GM23338 (cell line): Measurements from ENCODE around the gene MSMB. TPM values are rescaled to one million over a fixed set of nuclear protein-coding genes. Genes with fewer than 3 reads are reported as not detected.

Source experiments
- ATAC-seq: fragments of 200-7000 bp; cut with Tn5 transposase; 3 replicates; pipeline ENCODE4 v1.9.1; 2020
- DNase-seq: peaks from one replicate; pipeline ENCODE4 v3.0.0-alpha.2; 2015; ENCODE audit warnings: low spot score
- H2AFZ ChIP-seq: fragments of 200-600 bp; sonication (generic); 2 replicates; pipeline ENCODE4 v1.8.0; 2016; ENCODE audit warnings: antibody characterized with exemption, mild to moderate bottlenecking, moderate library complexity
- H3F3A ChIP-seq: fragments of 200-600 bp; sonication (generic); replicated peaks from 2 replicates; pipeline ENCODE4 v1.8.0; 2017; ENCODE audit warnings: antibody characterized with exemption, mixed run types, low read depth
- H3K27ac ChIP-seq: fragments of 200-600 bp; sonication (generic); 2 replicates; pipeline ENCODE4 v1.6.1; 2016; ENCODE audit warnings: low read depth
- H3K27me3 ChIP-seq: fragments of 200-600 bp; sonication (generic); 2 replicates; pipeline ENCODE4 v1.8.0; 2016; ENCODE audit warnings: mild to moderate bottlenecking, mixed run types, moderate library complexity; ENCODE audit not compliant: insufficient read depth
- H3K36me3 ChIP-seq: fragments of 200-600 bp; sonication (generic); 2 replicates; pipeline ENCODE4 v1.8.0; 2016; ENCODE audit warnings: mild to moderate bottlenecking; ENCODE audit not compliant: insufficient read depth
- H3K4me1 ChIP-seq: fragments of 200-600 bp; sonication (generic); 2 replicates; pipeline ENCODE4 v1.8.0; 2016; ENCODE audit warnings: mild to moderate bottlenecking, moderate library complexity; ENCODE audit not compliant: insufficient read depth
- H3K4me2 ChIP-seq: fragments of 200-600 bp; sonication (generic); 2 replicates; pipeline ENCODE4 v1.7.1; 2017; ENCODE audit warnings: mixed run types
- H3K4me3 ChIP-seq: fragments of 200-600 bp; sonication (generic); 2 replicates; pipeline ENCODE4 v1.6.1; 2016; ENCODE audit warnings: mixed run types
- H3K79me2 ChIP-seq: fragments of 200-600 bp; sonication (generic); replicated peaks from 2 replicates; pipeline ENCODE4 v1.8.0; 2017; ENCODE audit warnings: mild to moderate bottlenecking; ENCODE audit not compliant: insufficient read depth
- H3K9me2 ChIP-seq: fragments of 200-600 bp; sonication (generic); 2 replicates; pipeline ENCODE4 v1.8.0; 2017; ENCODE audit not compliant: insufficient read depth
- H4K20me1 ChIP-seq: fragments of 200-600 bp; sonication (generic); replicated peaks from 2 replicates; pipeline ENCODE4 v1.8.0; 2017; ENCODE audit warnings: mild to moderate bottlenecking; ENCODE audit not compliant: insufficient read depth
- H3K27ac Mint-ChIP-seq: 2 replicates; pipeline ENCODE4 v1.8.0; 2020; ENCODE audit warnings: inconsistent platforms, mild to moderate bottlenecking, moderate library complexity, mixed read lengths
- H3K27me3 Mint-ChIP-seq: 3 replicates; pipeline ENCODE4 v1.8.0; 2022; ENCODE audit warnings: low read depth, mild to moderate bottlenecking, moderate library complexity, mixed read lengths, inconsistent platforms; ENCODE audit not compliant: insufficient read depth, poor library complexity
- H3K36me3 Mint-ChIP-seq: 3 replicates; pipeline ENCODE4 v1.8.0; 2021; ENCODE audit warnings: low read depth, mild to moderate bottlenecking, inconsistent platforms, moderate library complexity, mixed read lengths
- H3K4me1 Mint-ChIP-seq: 3 replicates; pipeline ENCODE4 v1.8.0; 2020; ENCODE audit warnings: mild to moderate bottlenecking, inconsistent platforms, mixed read lengths
- H3K4me3 Mint-ChIP-seq: 3 replicates; pipeline ENCODE4 v1.8.0; 2021; ENCODE audit warnings: moderate library complexity, mild to moderate bottlenecking, inconsistent platforms, mixed read lengths
- H3K9me3 Mint-ChIP-seq: 3 replicates; pipeline ENCODE4 v1.8.0; 2020; ENCODE audit warnings: moderate library complexity, mild to moderate bottlenecking, inconsistent platforms, mixed read lengths
- CREB1 ChIP-seq: fragments of 250-450 bp; sonication (Bioruptor Pico); IDR thresholded peaks from 2 replicates; pipeline ENCODE4 v1.5.0; 2020; ENCODE audit warnings: low read depth, mild to moderate bottlenecking, moderate library complexity
- ETS1 ChIP-seq: IDR thresholded peaks from 2 replicates; pipeline ENCODE4 v1.6.1; 2016; ENCODE audit warnings: antibody characterized with exemption
- EZH2 ChIP-seq: fragments of 200-600 bp; sonication (generic); IDR thresholded peaks from one replicate; pipeline ENCODE4 v1.8.0; 2017; ENCODE audit warnings: antibody characterized with exemption, mild to moderate bottlenecking, low read depth; ENCODE audit not compliant: unreplicated experiment
- EZH2phosphoT487 ChIP-seq: fragments of 200-600 bp; sonication (generic); IDR thresholded peaks from one replicate; pipeline ENCODE4 v1.8.1; 2018; ENCODE audit warnings: antibody characterized with exemption; ENCODE audit not compliant: unreplicated experiment
- JUNB ChIP-seq: IDR thresholded peaks from one replicate; pipeline ENCODE4 v1.6.1; 2016; ENCODE audit warnings: antibody characterized with exemption; ENCODE audit not compliant: unreplicated experiment
- NANOG ChIP-seq: IDR thresholded peaks from 2 replicates; pipeline ENCODE4 v1.6.1; 2016; ENCODE audit warnings: antibody characterized with exemption, borderline replicate concordance
- POLR2AphosphoS5 ChIP-seq: IDR thresholded peaks from 2 replicates; pipeline ENCODE4 v1.6.1; 2016; ENCODE audit warnings: antibody characterized with exemption, low read depth
- STAT1 ChIP-seq: IDR thresholded peaks from one replicate; pipeline ENCODE4 v1.6.1; 2016; ENCODE audit warnings: antibody characterized with exemption; ENCODE audit not compliant: unreplicated experiment
- ZNF114 ChIP-seq: fragments of 250-450 bp; sonication (Bioruptor Pico); IDR thresholded peaks from 2 replicates; pipeline ENCODE4 v1.5.0; 2020; ENCODE audit warnings: mild to moderate bottlenecking, moderate library complexity
- ZNF331 ChIP-seq: fragments of 250-450 bp; sonication (Bioruptor Pico); IDR thresholded peaks from 2 replicates; pipeline ENCODE4 v1.5.0; 2020; ENCODE audit warnings: low read depth, mild to moderate bottlenecking, moderate library complexity
- ZNF462 ChIP-seq: fragments of 250-450 bp; sonication (Bioruptor Pico); IDR thresholded peaks from 2 replicates; pipeline ENCODE4 v1.5.0; 2020; ENCODE audit warnings: mild to moderate bottlenecking, moderate library complexity
- polyA plus RNA-seq: library from polyadenylated mRNA; unstranded; fragments of >200 nt; fragmentation: Nextera tagmentation; extraction: Ambion mirVana; gene quantifications from 2 replicates; pipeline ENCODE4 v1.2.1, GENCODE V29; 2016
- total RNA-seq: library from RNA; depleted of rRNA; stranded (reverse); fragments of >200 nt; shearing (Covaris generic); gene quantifications from 2 replicates; pipeline ENCODE4 v1.2.3, GENCODE V29; 2014
- TF ChIP-seq, protein P1 (sequence below): IDR thresholded peaks from one replicate; pipeline ENCODE4 v1.6.1; 2018; ENCODE audit warnings: antibody characterized with exemption; ENCODE audit not compliant: unreplicated experiment
- TF ChIP-seq, protein P2 (sequence below), 2 experiments: fragments of 200-600 bp in 1 of 2; sonication (generic) in 1 of 2; conservative IDR thresholded peaks; 2 replicates each; pipeline versions ENCODE4 v1.5.1 to v1.6.1; 2016 to 2017; ENCODE audit warnings: antibody characterized with exemption in 2 of 2, low read depth in 2 of 2, mild to moderate bottlenecking in 2 of 2, moderate library complexity in 1 of 2

The MSMB gene
- total and polyA plus RNA-seq, 2 experiments from 2014 or later, result not detected

DNA sequence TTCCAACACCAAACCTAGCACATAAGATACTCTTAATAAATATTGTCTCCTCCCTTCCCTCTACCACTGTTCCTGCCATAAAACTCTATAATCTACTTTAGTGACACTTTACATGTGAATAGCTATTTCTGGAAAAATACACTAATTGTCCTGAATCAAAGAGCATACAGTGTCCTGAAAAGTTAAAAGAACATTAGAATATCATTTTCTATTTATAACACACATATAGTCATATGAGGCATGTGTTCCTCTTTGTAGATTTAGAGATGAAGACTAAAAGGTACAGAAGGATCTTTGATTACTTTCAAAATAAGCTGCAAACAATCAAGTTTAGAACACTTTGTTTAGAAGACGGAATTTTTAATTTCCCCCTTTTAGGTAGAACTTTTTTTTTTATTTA, 29.3 kb downstream of the MSMB start:
- H3K4me3 Mint-ChIP-seq, result no peak overlapping the region
- H3K9me3 Mint-ChIP-seq, result no peaks in the 10 kb centered on the region
- Histone ChIP-seq H3K27ac (no peak overlapping the region), H3K4me1 (peaks cover 21% of the 10 kb centered on the region), H3K4me3 (no peak overlapping the region), H3K36me3 (peaks cover 3% of the 10 kb centered on the region; the same call in 1 of the 2 replicates), H3K27me3 (no peaks in the 10 kb centered on the region), H3K79me2 (peaks cover 65% of the 10 kb centered on the region), H3K4me2 (no peak overlapping the region), H4K20me1 (peaks cover 22% of the 10 kb centered on the region), H3K9me2 (no peaks in the 10 kb centered on the region), H3F3A (no peaks in the 10 kb centered on the region), H2AFZ (no peak overlapping the region)
- no peak overlapping the region for H3K27ac Mint-ChIP-seq
- H3K4me1 Mint-ChIP-seq, result peaks cover 17% of the 10 kb centered on the region
- peaks cover 28% of the 10 kb centered on the region; the same call in 2 of the 3 replicates for H3K36me3 Mint-ChIP-seq
- DNase-seq (no peak), ATAC-seq (no peak)
- no peaks in the 10 kb centered on the region for H3K27me3 Mint-ChIP-seq
- TF ChIP-seq, protein P1, sequence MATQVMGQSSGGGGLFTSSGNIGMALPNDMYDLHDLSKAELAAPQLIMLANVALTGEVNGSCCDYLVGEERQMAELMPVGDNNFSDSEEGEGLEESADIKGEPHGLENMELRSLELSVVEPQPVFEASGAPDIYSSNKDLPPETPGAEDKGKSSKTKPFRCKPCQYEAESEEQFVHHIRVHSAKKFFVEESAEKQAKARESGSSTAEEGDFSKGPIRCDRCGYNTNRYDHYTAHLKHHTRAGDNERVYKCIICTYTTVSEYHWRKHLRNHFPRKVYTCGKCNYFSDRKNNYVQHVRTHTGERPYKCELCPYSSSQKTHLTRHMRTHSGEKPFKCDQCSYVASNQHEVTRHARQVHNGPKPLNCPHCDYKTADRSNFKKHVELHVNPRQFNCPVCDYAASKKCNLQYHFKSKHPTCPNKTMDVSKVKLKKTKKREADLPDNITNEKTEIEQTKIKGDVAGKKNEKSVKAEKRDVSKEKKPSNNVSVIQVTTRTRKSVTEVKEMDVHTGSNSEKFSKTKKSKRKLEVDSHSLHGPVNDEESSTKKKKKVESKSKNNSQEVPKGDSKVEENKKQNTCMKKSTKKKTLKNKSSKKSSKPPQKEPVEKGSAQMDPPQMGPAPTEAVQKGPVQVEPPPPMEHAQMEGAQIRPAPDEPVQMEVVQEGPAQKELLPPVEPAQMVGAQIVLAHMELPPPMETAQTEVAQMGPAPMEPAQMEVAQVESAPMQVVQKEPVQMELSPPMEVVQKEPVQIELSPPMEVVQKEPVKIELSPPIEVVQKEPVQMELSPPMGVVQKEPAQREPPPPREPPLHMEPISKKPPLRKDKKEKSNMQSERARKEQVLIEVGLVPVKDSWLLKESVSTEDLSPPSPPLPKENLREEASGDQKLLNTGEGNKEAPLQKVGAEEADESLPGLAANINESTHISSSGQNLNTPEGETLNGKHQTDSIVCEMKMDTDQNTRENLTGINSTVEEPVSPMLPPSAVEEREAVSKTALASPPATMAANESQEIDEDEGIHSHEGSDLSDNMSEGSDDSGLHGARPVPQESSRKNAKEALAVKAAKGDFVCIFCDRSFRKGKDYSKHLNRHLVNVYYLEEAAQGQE, result no peak
- TF ChIP-seq ZNF462 (CRISPR knock-in tag), result no peak
- TF ChIP-seq POLR2AphosphoS5, result no peak
- no peak for TF ChIP-seq JUNB
- no peak for TF ChIP-seq STAT1
- no peak for TF ChIP-seq NANOG
- no peak for TF ChIP-seq EZH2phosphoT487
- TF ChIP-seq, protein P2, sequence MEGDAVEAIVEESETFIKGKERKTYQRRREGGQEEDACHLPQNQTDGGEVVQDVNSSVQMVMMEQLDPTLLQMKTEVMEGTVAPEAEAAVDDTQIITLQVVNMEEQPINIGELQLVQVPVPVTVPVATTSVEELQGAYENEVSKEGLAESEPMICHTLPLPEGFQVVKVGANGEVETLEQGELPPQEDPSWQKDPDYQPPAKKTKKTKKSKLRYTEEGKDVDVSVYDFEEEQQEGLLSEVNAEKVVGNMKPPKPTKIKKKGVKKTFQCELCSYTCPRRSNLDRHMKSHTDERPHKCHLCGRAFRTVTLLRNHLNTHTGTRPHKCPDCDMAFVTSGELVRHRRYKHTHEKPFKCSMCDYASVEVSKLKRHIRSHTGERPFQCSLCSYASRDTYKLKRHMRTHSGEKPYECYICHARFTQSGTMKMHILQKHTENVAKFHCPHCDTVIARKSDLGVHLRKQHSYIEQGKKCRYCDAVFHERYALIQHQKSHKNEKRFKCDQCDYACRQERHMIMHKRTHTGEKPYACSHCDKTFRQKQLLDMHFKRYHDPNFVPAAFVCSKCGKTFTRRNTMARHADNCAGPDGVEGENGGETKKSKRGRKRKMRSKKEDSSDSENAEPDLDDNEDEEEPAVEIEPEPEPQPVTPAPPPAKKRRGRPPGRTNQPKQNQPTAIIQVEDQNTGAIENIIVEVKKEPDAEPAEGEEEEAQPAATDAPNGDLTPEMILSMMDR (conservative IDR thresholded peaks at IDR 0.05; ENCODE audit: low read depth in 2 of 2), result no peak
- no peak for TF ChIP-seq CREB1 (CRISPR knock-in tag)
- no peak for TF ChIP-seq ETS1
- no peak for TF ChIP-seq EZH2
- no peak for TF ChIP-seq ZNF331 (CRISPR knock-in tag)
- no peak for TF ChIP-seq ZNF114 (CRISPR knock-in tag)
